Fibroblast of the aortic adventitia (primary cell): Measurements from ENCODE around the gene CLDN2. TPM values are rescaled to one million over a fixed set of nuclear protein-coding genes. Genes with fewer than 3 reads are reported as not detected.
"Not testable (repeated sequence)": the region's sequence is repeated elsewhere in the genome, so short reads cannot be mapped to it uniquely, and the experiment has no call there.

Source experiments
- DNase-seq: peaks from one replicate; pipeline ENCODE4 v3.0.0-alpha.2; 2010; ENCODE audit warnings: low read depth
- H3K4me3 ChIP-seq: 2 replicates; pipeline ENCODE4 v1.5.1; 2011; ENCODE audit warnings: low read depth, mild to moderate bottlenecking, control low read depth, low read length, moderate library complexity
- total RNA-seq: library from RNA; depleted of rRNA; stranded (reverse); fragments of >200 nt; gene quantifications from 2 replicates; pipeline ENCODE4 v1.2.3, GENCODE V29; 2012; ENCODE audit warnings: low replicate concordance
- TF ChIP-seq, protein P1 (sequence below): IDR thresholded peaks from 2 replicates; pipeline ENCODE4 v1.5.1; 2011; ENCODE audit warnings: mild to moderate bottlenecking, low read length, control low read depth, inconsistent platforms; ENCODE audit not compliant: insufficient read depth

Gene CLDN2
- total RNA-seq, result not detected in 2 replicates

DNA sequence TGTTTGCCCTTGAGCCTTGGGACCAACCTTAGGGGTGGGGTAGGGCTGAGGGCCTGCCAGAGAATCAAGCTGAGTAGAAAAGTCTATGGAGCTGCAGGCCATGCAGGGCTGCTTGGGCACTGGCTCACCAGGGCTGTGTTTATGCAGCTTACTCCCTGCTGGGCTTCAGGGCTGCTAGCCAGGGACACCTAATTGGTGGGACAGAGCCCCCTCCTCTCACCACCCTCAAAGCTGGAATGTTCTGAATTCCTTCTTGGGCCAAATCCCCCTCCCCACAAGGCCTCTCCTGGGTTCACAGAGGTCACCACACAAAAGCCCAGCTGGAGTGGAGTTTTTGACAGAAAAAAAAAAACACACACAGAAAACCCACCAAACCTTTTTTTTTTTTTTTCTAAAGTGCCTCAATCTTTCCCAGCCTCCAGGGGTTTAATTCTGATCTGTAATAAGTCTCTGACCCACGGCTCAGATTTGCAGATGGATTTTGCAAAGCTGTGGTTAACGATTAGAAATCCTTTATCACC is at the start of gene CLDN2:
CLDN2 (plus strand) TSS at position 471 of the 521 bp plus-strand sequence. CDS start 7,827 bp downstream, outside the sequence.
- TF ChIP-seq, protein P1, sequence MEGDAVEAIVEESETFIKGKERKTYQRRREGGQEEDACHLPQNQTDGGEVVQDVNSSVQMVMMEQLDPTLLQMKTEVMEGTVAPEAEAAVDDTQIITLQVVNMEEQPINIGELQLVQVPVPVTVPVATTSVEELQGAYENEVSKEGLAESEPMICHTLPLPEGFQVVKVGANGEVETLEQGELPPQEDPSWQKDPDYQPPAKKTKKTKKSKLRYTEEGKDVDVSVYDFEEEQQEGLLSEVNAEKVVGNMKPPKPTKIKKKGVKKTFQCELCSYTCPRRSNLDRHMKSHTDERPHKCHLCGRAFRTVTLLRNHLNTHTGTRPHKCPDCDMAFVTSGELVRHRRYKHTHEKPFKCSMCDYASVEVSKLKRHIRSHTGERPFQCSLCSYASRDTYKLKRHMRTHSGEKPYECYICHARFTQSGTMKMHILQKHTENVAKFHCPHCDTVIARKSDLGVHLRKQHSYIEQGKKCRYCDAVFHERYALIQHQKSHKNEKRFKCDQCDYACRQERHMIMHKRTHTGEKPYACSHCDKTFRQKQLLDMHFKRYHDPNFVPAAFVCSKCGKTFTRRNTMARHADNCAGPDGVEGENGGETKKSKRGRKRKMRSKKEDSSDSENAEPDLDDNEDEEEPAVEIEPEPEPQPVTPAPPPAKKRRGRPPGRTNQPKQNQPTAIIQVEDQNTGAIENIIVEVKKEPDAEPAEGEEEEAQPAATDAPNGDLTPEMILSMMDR, result no peak
- no peak within 1 kb of the TSS for H3K4me3 ChIP-seq
- DNase-seq, result no peak

- not testable (repeated sequence) for DNase-seq, H3K4me3 ChIP-seq
Observed at GRCh38 chrX:106872796-106873195, 47.4 kb upstream of the CLDN2 start.

DNA sequence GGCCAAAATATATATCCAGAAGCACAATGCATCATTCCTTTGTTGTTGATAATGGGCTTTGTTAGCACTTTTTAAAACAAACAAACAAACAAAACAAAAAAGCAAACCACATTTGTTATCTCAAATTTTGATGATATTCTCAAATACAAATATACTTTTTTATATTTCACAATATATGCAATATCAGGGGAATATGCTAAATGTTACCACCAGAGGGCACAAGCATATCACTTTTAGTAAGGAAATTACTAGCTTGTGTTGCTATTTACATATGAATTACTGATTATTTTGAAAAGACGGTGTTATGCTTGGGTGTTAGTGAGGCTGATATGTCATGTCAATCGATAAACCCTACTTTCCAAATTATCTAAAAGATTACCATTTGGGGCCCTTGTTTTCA is 46.1 kb upstream of the CLDN2 start:
- peak; percentile 63 for DNase-seq
- TF ChIP-seq, protein P1, result peak; percentile 72

DNA sequence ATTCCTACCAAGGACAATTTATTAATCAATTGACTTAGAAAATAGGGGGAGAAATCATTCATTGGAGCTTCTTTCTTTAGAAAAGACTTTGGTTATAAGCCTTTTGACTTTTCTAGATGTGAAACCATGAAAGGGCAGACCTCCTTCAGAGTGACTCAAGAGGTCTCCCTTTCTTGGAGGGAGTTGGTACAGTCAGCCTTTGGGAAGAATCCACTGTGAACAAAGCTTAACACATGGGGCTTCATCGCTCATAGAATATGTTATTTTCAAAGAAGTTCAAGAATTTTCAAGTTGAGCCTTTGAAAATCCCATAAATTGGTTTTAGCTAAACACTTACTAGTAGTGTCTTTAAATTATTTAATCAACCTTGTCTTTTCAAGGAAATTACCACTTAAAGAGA is 45.1 kb upstream of the CLDN2 start:
- no peak for DNase-seq
- TF ChIP-seq, protein P1, result no peak
- H3K4me3 ChIP-seq, result no peak overlapping the region

More for the DNA sequence above, 46.1 kb upstream of the CLDN2 start:
- H3K4me3 ChIP-seq, result no peak overlapping the region

- no peak overlapping the region for H3K4me3 ChIP-seq
- DNase-seq, result no peak
- TF ChIP-seq, protein P1, result no peak
Observed at GRCh38 chrX:106889468-106889867, 30.7 kb upstream of the CLDN2 start.

- DNase-seq, result no peak
- TF ChIP-seq, protein P1, result no peak
- no peak overlapping the region for H3K4me3 ChIP-seq
Observed at GRCh38 chrX:106891762-106892460, 28.3 kb upstream of the CLDN2 start.

GRCh38 chrX:106894392-106894909 is 25.8 kb upstream of the CLDN2 start:
- TF ChIP-seq, protein P1, result peak; percentile 94
- no peak overlapping the region for H3K4me3 ChIP-seq
- peak; percentile 81 for DNase-seq
